T-helper 22 cell (primary cell): ENCODE measurements around the gene CLDN14.

ENCODE experiments used
- DNase-seq: peaks from one replicate; pipeline ENCODE4 v3.0.0-alpha.2; 2020; ENCODE audit warnings: low read depth

Gene CLDN14

DNA sequence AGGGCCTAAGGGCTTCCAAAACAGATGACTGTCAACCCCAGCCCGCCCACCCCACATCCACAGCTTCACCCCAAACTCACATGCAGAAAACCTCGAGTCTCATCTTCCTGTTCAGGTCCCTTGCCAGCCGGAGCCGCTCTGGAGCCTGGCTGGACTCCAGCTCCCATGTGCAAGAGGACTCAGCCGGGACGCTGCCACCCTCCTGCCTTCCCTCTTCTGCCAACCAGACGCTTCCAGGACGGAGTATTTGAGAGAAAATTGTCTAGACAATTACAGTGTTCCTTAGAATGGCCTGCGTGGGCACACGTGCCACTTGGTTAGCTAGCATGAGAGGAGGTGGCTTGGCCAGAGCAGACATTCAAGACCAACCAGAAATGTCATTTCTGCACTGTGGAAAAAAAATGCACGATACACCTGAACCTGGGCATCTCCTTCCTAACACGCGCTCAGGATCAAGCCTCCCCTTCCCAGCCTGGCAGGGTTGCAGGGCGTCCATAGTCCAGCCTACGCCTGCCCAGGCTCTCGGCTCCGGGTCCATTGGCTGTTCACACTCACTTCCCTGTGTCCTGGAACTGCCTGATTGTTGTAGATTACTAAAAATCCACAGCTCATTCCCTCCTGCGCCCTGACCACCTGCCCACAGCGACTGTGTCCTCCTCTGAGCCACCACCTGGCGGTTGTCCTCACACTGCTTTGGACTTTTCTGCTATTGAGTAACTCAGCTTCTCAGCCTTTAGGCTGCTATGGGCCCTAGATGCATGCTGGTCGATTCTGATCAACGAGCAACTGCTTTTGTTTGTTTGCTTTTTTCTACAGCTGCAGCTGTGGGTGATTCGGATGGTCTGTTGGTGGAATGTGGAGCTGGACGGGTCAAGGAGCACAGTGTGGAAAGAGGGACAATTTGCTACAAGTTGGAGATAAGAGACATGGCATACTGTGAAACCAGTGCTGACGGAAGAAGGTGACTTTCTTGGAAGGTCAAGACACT is at the start of gene CLDN14:
CLDN14 (minus strand) TSS at position 708 of the 988 bp plus-strand sequence. CDS start 18,427 bp downstream, outside the sequence.
- DNase-seq: no peak

- no peak for DNase-seq
Measured at GRCh38 chr21:36528716-36529115, 48.8 kb upstream of the CLDN14 start.

DNA sequence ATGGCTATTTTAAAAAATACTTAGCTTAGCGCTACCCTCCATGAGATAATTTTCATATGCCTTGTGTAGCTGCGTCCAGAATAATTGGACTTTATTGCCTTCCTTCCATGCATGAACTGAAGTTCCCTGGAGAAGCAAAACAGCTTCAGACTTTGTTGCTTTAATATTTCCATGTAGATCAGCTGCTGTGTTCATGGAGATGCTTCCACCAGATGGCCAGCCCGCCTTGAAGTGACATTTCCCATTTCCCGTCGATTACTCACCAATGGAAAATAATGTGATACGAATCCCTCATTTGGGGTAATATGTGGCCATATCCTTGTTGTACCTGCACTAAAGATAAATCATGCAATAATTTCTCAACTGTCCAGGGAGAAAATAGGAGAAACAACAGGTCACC is 47.4 kb upstream of the CLDN14 start:
- DNase-seq: no peak

DNA sequence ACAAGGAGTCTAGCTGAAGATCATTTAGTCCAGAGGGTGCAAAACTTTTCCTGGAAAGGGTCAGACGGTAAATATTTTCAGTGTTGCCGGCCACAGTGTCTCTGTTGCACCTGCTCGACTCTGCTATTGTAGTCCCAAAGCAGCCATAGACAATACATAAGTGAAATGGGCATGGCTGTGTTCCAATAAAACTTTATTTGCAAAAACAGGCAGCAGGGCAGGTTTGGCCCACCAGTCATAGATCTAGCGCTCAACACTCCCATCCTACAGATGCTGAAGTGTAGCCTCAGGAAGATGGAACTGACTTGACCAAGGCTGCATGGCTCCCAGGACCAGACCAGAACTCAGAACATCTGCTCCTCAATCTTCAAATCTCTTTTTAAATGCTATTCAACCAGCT is 46.2 kb upstream of the CLDN14 start:
- DNase-seq: no peak

- no peak for DNase-seq
Measured at GRCh38 chr21:36524477-36524876, 44.6 kb upstream of the CLDN14 start.

GRCh38 chr21:36522219-36522808 is 42.4 kb upstream of the CLDN14 start:
- DNase-seq: no peak

- no peak for DNase-seq
Measured at GRCh38 chr21:36518883-36519492, 39.1 kb upstream of the CLDN14 start.

DNA sequence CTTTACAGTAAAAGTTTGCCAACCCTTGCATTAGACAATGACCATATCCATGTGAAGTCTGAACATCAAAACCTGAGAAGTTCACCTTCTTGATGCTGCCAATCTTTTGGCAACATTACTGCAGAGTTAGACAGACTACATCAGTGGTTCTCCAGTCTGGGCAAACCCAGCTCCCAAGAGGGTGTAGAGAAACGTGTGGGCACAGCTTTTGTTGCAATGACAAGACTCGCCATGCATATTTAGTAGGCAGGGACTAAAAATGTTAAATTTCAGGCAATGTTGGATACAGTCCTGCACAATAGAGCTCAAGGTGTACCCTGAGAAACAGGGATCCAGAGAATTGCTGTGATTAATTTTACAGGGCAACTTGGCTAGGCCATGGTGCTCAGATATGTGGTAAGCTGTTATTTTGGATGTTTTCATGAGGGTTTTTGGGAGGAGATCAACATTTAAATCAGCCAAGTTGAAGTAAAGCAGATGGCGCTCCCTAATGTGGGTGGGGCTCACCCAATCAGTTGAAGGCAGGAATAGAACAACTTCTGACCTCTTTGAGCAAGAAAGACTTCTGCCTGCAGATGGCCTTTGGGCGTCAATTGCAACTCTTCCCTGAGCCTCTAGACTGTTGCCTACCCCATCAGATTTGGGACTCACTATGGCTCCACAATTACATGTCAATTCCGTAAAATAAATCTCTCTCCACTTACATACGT is 37.6 kb upstream of the CLDN14 start:
- DNase-seq: no peak

DNA sequence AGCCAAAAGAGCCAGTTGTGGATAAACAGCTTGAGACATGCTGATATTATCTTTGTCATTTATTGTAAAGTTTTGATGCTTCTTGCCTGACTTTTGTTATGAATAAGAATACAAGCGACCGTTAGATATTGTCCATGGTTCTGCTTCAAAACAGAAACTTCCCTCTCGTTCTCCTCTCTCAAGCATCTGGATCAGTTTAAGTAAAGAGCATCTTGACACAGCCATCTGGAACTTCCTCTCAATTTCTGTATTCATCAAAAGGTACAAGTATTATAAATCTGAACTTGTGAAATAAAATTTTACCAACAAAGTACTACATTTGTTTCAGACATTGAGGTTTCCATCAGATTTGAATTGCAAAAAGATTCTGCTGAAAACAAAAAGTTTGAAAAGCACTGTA is 36.4 kb upstream of the CLDN14 start:
- no peak for DNase-seq

- DNase-seq: no peak
Measured at GRCh38 chr21:36513430-36513829, 33.5 kb upstream of the CLDN14 start.

- DNase-seq: no peak
Measured at GRCh38 chr21:36512971-36513370, 33.0 kb upstream of the CLDN14 start.

GRCh38 chr21:36511484-36512220 is 31.7 kb upstream of the CLDN14 start:
- no peak for DNase-seq

GRCh38 chr21:36510911-36511310 is 31.0 kb upstream of the CLDN14 start:
- DNase-seq: no peak

DNA sequence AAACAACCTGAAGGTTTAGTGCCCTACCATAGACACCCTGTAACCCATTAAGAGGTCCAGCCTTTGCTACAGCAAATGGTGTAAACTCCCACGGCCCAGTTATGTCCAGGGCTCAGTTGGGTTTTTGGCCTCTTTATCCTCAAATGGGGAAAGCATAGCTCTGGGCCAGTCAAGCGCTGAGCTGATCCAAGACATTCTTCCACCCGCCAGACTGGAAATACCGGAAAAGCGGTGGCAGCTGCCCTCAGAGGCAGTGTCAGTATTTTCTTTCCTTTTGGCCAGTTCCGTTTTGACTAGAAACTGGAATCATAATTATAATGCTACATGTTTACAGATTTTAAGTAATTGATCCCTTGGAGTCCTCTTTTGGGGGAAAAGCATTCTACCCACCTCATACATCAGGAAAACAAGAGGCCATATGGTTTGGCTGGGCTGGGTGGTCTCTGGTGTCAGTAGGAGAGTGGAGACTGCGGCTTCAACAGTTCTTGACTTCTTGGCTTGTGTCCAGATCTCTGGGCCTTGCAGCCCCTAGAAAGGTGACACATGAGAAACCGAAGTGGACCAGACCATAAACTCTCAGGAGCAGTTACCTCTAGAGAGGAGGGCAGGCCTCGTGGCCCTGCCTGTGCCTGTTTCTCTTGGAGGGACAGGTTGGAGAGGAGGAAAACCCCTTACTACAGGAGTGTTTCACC is 30.2 kb upstream of the CLDN14 start:
- no peak for DNase-seq

DNA sequence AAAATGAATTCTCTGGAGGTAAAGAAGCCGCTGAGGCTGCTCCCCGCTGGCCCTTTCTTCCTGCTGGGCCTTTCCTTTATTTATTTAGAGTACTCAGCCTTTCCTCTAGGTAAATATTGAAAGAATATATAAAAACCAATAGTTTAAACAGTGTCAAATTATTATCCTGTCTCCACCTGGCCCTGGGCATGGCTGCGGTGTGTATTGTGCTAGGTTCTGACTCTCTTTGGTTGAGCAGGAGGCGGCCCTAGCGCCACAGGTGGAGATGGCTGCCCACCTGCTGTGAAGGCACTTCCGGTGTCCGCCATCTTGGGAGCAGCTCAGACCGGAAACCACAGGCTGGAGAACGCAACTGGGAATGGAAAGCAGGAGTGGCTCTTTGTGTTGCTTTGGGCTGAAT is 29.0 kb upstream of the CLDN14 start:
- no peak for DNase-seq

GRCh38 chr21:36507397-36508018 is 27.6 kb upstream of the CLDN14 start:
- no peak for DNase-seq

- DNase-seq: no peak
Measured at GRCh38 chr21:36506482-36506881, 26.6 kb upstream of the CLDN14 start.

- DNase-seq: no peak
Measured at GRCh38 chr21:36504067-36505058, 24.4 kb upstream of the CLDN14 start.

GRCh38 chr21:36502365-36502764 is 22.4 kb upstream of the CLDN14 start:
- no peak for DNase-seq
